SU-DHL-6 (cell line): ENCODE results near the gene TMEM169.

Experiments
- H2AFZ ChIP-seq: fragments of 200-600 bp; sonication (generic); 2 replicates; pipeline ENCODE4 v1.6.1; 2014; ENCODE audit warnings: low read depth, mild to moderate bottlenecking, moderate library complexity, mixed read lengths, antibody characterized with exemption, low read length; ENCODE audit not compliant: severe bottlenecking
- H3F3A ChIP-seq: fragments of 200-600 bp; shearing (Covaris generic); 2 replicates; pipeline ENCODE4 v1.6.0; 2016; ENCODE audit warnings: antibody characterized with exemption, mild to moderate bottlenecking; ENCODE audit not compliant: insufficient read depth
- H3K27ac ChIP-seq: fragments of 200-600 bp; sonication (generic); 2 replicates; pipeline ENCODE4 v1.5.1; 2016; ENCODE audit warnings: low read depth, mild to moderate bottlenecking, low read length, moderate library complexity, mixed read lengths
- H3K27me3 ChIP-seq: fragments of 200-600 bp; sonication (generic), shearing (Covaris generic); 2 replicates; pipeline ENCODE4 v1.6.0; 2014; ENCODE audit warnings: mild to moderate bottlenecking, low read length
- H3K36me3 ChIP-seq: fragments of 200-600 bp; sonication (generic); 2 replicates; pipeline ENCODE4 v1.6.1; 2014; ENCODE audit warnings: mild to moderate bottlenecking, low read length, mixed read lengths
- H3K4me2 ChIP-seq: fragments of 300-600, 200-600 bp; shearing (Covaris generic), sonication (generic); 2 replicates; pipeline ENCODE4 v1.6.0; 2014; ENCODE audit warnings: low read length, low read depth, mild to moderate bottlenecking; ENCODE audit not compliant: poor library complexity, severe bottlenecking
- H3K4me3 ChIP-seq: fragments of 200-600 bp; sonication (generic); 2 replicates; pipeline ENCODE4 v1.5.1; 2014; ENCODE audit warnings: antibody characterized with exemption, low read length, mild to moderate bottlenecking, mixed read lengths; ENCODE audit not compliant: insufficient read depth, poor library complexity, severe bottlenecking
- H3K79me2 ChIP-seq: fragments of 200-600 bp; sonication (generic); 2 replicates; pipeline ENCODE4 v1.6.1; 2014; ENCODE audit warnings: mild to moderate bottlenecking, low read length, moderate library complexity; ENCODE audit not compliant: insufficient read depth
- H3K9ac ChIP-seq: fragments of 200-600 bp; sonication (generic); 2 replicates; pipeline ENCODE4 v1.7.0; 2014; ENCODE audit warnings: mild to moderate bottlenecking, low read length
- H3K9me2 ChIP-seq: fragments of 200-600 bp; sonication (generic); replicated peaks from 2 replicates; pipeline ENCODE4 v1.6.1; 2014; ENCODE audit warnings: low read length; ENCODE audit not compliant: insufficient read depth
- H3K9me3 ChIP-seq: fragments of 200-600 bp; sonication (generic); 2 replicates; pipeline ENCODE4 v1.6.1; 2014; ENCODE audit warnings: low read length, mixed read lengths; ENCODE audit not compliant: insufficient read depth
- H4K20me1 ChIP-seq: fragments of 200-600 bp; sonication (generic); 2 replicates; pipeline ENCODE4 v1.6.1; 2014; ENCODE audit warnings: low read depth, mild to moderate bottlenecking, antibody characterized with exemption, low read length, moderate library complexity, mixed read lengths
- EZH2phosphoT487 ChIP-seq: fragments of 200-600 bp; sonication (generic), shearing (Covaris generic); conservative IDR thresholded peaks from 2 replicates; pipeline ENCODE4 v1.6.1; 2018; ENCODE audit warnings: mild to moderate bottlenecking, antibody characterized with exemption, low read length, moderate library complexity, mixed read lengths
- TF ChIP-seq, protein P1 (sequence below): fragments of 200-600 bp; sonication (generic); IDR thresholded peaks from one replicate; pipeline ENCODE4 v1.5.1; 2017; ENCODE audit warnings: antibody characterized with exemption, mild to moderate bottlenecking, low read length, moderate library complexity; ENCODE audit not compliant: insufficient read depth, poor library complexity, severe bottlenecking

The TMEM169 gene

DNA sequence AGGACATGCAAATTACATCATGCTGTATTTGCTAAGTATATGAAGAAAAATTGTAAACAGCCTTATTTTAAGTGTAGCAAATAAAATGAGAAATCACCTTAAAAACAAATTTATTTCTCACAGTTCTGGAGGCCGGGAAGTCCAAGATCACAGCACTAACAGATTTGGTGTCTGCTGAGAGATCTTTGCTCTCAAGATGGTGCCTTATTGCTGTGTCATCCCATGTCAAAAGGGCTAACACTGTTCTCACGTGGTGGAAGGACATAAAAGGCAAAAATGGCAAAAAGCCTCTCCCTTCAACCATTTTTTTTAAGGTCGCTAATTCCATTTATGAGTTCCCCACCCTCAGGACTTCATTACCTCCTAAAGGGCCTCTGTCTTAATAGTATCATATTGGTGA is 39.5 kb downstream of the TMEM169 start:
- H3K4me3 ChIP-seq, result no peak overlapping the region
- peaks cover 83% of the 10 kb centered on the region for H3K79me2 ChIP-seq
- no peak overlapping the region for H3K4me2 ChIP-seq
- no peak overlapping the region for H3K9ac ChIP-seq
- H3K36me3 ChIP-seq, result peaks cover 83% of the 10 kb centered on the region
- peaks cover 67% of the 10 kb centered on the region for H4K20me1 ChIP-seq
- no peak overlapping the region for H2AFZ ChIP-seq
- H3K9me2 ChIP-seq, result no peaks in the 10 kb centered on the region
- no peaks in the 10 kb centered on the region for H3K9me3 ChIP-seq
- TF ChIP-seq, protein P1, sequence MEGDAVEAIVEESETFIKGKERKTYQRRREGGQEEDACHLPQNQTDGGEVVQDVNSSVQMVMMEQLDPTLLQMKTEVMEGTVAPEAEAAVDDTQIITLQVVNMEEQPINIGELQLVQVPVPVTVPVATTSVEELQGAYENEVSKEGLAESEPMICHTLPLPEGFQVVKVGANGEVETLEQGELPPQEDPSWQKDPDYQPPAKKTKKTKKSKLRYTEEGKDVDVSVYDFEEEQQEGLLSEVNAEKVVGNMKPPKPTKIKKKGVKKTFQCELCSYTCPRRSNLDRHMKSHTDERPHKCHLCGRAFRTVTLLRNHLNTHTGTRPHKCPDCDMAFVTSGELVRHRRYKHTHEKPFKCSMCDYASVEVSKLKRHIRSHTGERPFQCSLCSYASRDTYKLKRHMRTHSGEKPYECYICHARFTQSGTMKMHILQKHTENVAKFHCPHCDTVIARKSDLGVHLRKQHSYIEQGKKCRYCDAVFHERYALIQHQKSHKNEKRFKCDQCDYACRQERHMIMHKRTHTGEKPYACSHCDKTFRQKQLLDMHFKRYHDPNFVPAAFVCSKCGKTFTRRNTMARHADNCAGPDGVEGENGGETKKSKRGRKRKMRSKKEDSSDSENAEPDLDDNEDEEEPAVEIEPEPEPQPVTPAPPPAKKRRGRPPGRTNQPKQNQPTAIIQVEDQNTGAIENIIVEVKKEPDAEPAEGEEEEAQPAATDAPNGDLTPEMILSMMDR, result no peak
- no peak overlapping the region for H3K27ac ChIP-seq
- H3F3A ChIP-seq, result 0 out of 2 replicates have a peak, but pooled peaks cover 3% of the 10 kb centered on the region
- no peaks in the 10 kb centered on the region for H3K27me3 ChIP-seq

- peaks cover 58% of the 10 kb centered on the region for H3K79me2 ChIP-seq
These were observed 45.2 kb downstream of the TMEM169 start for GRCh38 chr2:216126943-216127342.

DNA sequence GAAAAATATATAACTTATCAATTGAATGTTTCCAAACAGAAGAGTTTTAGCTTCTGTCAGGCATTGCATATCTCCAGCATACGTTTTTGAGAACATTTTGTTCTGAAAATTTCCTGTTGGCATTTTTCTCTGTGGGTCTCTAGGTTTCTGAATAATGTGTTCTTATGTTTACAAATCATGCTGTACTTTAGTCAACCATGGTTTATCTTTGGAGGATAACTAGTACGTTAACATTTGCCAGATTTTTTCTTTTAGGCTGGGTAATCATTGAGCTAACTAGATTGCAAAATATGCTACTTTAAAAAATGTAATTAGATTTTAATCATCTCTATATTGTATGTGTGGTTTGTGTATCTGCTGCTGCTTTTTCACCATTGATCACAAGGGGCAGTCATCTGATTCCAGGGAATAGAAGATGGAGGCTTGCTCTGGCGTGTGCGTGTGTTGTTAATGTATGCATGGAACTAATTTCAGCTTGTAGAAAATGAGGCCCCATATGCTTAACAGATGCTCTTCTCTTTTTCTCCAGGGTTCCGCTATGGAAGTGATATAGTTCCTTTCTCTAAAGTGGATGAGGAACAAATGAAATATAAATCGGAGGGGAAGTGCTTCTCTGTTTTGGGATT is 48.7 kb downstream of the TMEM169 start:
- Histone ChIP-seq H2AFZ (no peak overlapping the region), H3K9me3 (no peaks in the 10 kb centered on the region), H3K9ac (no peak overlapping the region), H3F3A (0 out of 2 replicates have a peak, but pooled peaks cover 7% of the 10 kb centered on the region), H4K20me1 (peaks cover 37% of the 10 kb centered on the region), H3K27ac (no peak overlapping the region), H3K79me2 (peaks cover 54% of the 10 kb centered on the region), H3K27me3 (no peaks in the 10 kb centered on the region), H3K36me3 (peaks cover 74% of the 10 kb centered on the region), H3K9me2 (no peaks in the 10 kb centered on the region), H3K4me2 (no peak overlapping the region), H3K4me3 (no peak overlapping the region)
- TF ChIP-seq EZH2phosphoT487, result no peak
- TF ChIP-seq, protein P1, result no peak

More at GRCh38 chr2:216126943-216127342, 45.2 kb downstream of the TMEM169 start:
- no peak for TF ChIP-seq EZH2phosphoT487
- TF ChIP-seq, protein P1, result no peak
- Histone ChIP-seq H3K27ac (no peak overlapping the region), H2AFZ (no peak overlapping the region), H4K20me1 (peaks cover 51% of the 10 kb centered on the region), H3K4me2 (no peak overlapping the region), H3K9me2 (no peaks in the 10 kb centered on the region), H3K36me3 (peaks cover 70% of the 10 kb centered on the region), H3K4me3 (no peak overlapping the region), H3K9ac (no peak overlapping the region), H3K9me3 (no peaks in the 10 kb centered on the region), H3F3A (0 out of 2 replicates have a peak, but pooled peaks cover 7% of the 10 kb centered on the region), H3K27me3 (no peaks in the 10 kb centered on the region)
